Mononuclear cell (primary cell): Measurements from ENCODE around the gene ENTPD1. TPM values are rescaled to one million over a fixed set of nuclear protein-coding genes. Genes with fewer than 3 reads are reported as not detected.

Experiments
- H3K27me3 ChIP-seq: 2 replicates; pipeline ENCODE4 v1.6.0; 2011; ENCODE audit warnings: low read length, control low read depth; ENCODE audit not compliant: insufficient read depth
- H3K4me1 ChIP-seq: 2 replicates; pipeline ENCODE4 v1.5.1; 2011; ENCODE audit warnings: mild to moderate bottlenecking, low read length, control low read depth; ENCODE audit not compliant: insufficient read depth
- H3K4me3 ChIP-seq: 2 replicates; pipeline ENCODE4 v1.5.1; 2011; ENCODE audit warnings: mild to moderate bottlenecking, low read length, moderate library complexity
- H3K9me3 ChIP-seq: 2 replicates; pipeline ENCODE4 v1.5.1; 2011; ENCODE audit warnings: low read depth, mild to moderate bottlenecking, control low read depth, low read length
- total RNA-seq: library from RNA; depleted of rRNA; stranded (reverse); fragments of >200 nt; gene quantifications from one replicate; pipeline ENCODE4 v1.2.3, GENCODE V29; 2012

Gene ENTPD1
- total RNA-seq, 1 donor, result 30.1 TPM

DNA sequence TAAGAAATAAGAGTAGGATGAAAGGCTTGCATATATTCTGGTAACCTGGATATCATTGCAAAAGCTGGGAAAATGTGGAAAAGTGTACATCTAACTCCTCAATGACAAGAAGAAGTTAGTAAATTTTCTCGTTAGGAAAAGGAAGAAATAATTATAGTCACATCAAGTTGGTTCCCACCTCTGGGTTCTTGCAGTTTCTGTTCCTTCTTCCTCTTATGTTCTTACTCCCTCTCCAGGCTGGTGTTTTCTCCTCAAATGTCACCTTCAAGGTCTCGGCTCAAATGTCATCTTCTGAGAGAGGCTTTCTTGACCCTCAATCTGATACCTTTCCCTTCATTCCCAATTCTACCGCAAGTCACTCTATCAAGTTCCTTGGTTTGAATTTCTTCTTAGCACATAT lies 64.4 kb downstream of the ENTPD1 start:
- H3K4me3 ChIP-seq, result no peak overlapping the region
- peaks cover 47% of the 10 kb centered on the region for H3K4me1 ChIP-seq
- no peaks in the 10 kb centered on the region for H3K27me3 ChIP-seq
- H3K9me3 ChIP-seq, result no peaks in the 10 kb centered on the region

DNA sequence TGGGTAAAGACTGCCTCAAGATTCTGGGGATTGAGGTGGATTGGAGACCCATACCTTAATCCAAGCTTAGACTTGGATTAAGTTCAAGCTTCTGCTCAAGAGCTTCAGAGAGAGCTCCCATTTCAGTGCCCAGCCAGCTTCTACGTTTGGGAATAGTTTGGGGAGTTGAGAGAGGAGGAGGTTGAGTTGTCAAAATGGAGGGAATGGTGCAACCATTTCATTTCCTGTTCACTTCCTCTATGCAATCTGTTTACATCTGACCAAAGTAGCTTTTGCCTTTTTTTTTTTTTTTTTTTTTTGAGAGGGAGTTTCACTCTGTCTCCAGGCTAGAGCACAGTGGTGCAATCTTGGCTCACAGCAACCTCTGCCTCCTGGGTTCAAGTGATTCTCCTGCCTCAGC lies 65.8 kb downstream of the ENTPD1 start:
- Histone ChIP-seq H3K4me3 (no peak overlapping the region), H3K27me3 (no peaks in the 10 kb centered on the region), H3K4me1 (peaks cover 43% of the 10 kb centered on the region), H3K9me3 (no peaks in the 10 kb centered on the region)

DNA sequence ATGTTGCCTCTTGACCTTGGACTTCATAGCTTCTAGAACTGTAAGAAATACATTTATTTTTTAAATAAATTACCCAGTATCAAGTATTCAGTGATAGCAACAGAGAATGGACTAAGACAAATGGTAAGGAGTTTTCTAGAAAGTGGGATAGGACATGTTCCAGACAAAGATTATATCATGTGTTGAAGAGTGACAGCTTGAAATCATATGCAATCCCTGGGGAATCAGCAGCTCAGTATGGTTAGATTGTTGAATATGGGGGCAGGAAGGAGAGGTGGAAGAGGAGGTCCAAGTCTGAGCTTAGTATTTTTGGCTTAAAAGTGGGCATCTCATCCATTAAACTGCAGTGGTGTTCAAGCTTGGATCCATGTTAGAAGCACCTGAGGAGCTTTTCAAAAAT lies 74.1 kb downstream of the ENTPD1 start:
- peaks cover 41% of the 10 kb centered on the region for H3K4me1 ChIP-seq
- no peak overlapping the region for H3K4me3 ChIP-seq
- H3K9me3 ChIP-seq, result no peaks in the 10 kb centered on the region
- no peaks in the 10 kb centered on the region for H3K27me3 ChIP-seq

- no peaks in the 10 kb centered on the region for H3K9me3 ChIP-seq
- no peaks in the 10 kb centered on the region for H3K27me3 ChIP-seq
- H3K4me3 ChIP-seq, result no peak overlapping the region
- peaks cover 41% of the 10 kb centered on the region for H3K4me1 ChIP-seq
These were observed 75.1 kb downstream of the ENTPD1 start for GRCh38 chr10:95831076-95831475.

GRCh38 chr10:95831515-95831914 lies 75.6 kb downstream of the ENTPD1 start:
- no peaks in the 10 kb centered on the region for H3K9me3 ChIP-seq
- H3K4me3 ChIP-seq, result no peak overlapping the region
- H3K27me3 ChIP-seq, result no peaks in the 10 kb centered on the region
- H3K4me1 ChIP-seq, result peaks cover 43% of the 10 kb centered on the region

- Histone ChIP-seq H3K4me3 (no peak overlapping the region), H3K4me1 (peaks cover 52% of the 10 kb centered on the region), H3K9me3 (no peaks in the 10 kb centered on the region), H3K27me3 (no peaks in the 10 kb centered on the region)
These were observed 76.5 kb downstream of the ENTPD1 start for GRCh38 chr10:95832216-95833041.

DNA sequence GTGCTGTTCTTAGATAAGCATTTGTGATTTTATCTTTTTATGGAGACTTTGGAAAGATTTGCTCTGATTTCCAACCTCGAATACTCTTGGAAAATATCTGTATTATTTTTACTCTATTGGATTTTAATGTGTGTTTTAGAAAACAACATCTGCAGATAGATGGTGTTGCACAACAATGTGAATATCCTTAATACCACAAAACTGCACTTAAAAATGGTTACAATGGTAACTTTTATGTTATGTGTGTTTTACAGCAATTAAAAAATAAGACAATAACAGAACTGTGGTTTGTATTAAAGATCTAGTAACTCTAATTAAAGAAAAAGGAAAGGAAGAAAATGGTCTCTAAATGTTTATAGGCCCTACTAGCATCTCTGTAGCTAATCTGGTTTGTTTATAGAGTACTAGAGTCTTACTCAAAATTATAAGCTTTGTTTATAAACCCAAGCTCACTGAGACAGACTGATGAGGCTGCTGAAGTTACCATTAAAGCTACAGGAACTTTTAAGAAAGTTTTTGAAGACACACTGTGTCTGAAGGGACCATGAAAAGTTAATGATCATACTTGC lies 77.2 kb downstream of the ENTPD1 start:
- no peaks in the 10 kb centered on the region for H3K9me3 ChIP-seq
- H3K27me3 ChIP-seq, result no peaks in the 10 kb centered on the region
- peaks cover 59% of the 10 kb centered on the region for H3K4me1 ChIP-seq
- no peak overlapping the region for H3K4me3 ChIP-seq

DNA sequence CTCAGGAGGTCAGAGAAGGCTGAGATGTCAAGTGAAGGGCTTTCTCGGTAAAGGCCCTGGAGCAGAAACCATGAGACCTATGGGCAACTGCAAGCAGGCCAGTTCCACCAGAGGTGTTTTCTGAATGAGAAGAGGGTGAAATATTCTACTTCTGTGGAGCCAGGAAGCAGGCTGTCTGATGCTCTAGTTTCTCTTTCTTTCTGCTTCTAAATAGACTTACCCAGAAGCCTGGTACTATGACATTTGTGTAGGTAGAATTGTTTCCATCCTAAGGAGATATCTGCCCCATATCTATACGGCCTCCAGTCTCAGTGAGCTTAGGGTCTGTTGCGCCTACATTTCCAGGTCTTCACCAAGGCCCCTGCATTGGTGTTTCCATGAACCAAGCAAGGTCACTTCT lies 78.4 kb downstream of the ENTPD1 start:
- Histone ChIP-seq H3K27me3 (no peaks in the 10 kb centered on the region), H3K9me3 (no peaks in the 10 kb centered on the region), H3K4me3 (no peak overlapping the region), H3K4me1 (peaks cover 65% of the 10 kb centered on the region)

DNA sequence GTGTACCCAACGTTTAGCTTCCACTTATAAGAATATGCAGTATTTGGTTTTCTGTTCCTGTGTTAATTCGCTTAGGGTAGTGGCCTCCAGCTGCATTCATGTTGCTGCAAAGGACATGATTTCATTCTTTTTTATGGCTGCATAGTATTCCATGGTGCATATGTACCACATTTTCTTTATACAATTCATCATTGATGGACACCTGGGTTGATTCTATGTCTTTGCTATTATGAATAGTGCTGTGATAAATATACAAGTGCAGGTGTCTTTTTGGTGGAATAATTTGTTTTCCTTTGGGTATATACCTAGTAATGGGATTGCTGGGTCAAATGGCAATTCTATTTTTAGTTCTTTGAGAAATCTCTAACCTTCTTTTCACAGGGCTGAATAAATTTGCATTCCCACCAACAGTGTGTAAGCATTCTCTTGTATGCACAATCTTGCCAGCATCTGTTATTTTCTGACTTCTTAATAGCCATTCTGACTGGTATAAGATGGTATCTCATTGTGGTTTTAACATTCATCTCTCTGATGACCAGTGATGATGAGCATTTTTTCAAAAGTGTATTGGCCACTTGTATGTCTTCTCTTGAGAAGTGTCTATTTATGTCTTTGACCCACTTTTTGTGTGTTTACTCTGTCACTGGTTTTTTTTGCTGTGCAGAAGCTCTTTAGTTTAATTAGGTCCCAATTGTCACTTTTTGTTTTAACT lies 79.3 kb downstream of the ENTPD1 start:
- Histone ChIP-seq H3K4me1 (peaks cover 61% of the 10 kb centered on the region), H3K4me3 (no peak overlapping the region), H3K9me3 (no peaks in the 10 kb centered on the region), H3K27me3 (no peaks in the 10 kb centered on the region)

DNA sequence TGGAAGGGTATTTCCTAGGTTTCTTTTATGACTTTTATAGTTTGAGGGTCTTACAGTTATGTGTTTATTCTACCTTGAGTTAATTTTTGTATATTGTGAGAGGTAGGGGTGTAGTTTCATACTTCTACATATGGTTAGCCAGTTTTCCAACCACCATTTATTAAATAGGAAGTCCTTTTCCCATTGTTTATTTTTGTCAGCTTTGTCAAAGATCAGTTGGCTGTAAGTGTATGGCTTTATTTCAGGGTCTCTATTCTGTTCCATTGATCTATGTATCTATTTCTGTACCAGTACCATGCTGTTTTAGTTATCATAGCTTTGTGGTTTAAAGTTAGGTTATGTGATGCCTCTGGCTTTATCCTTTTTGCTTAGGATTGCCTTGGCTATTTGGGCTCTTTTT lies 79.9 kb downstream of the ENTPD1 start:
- H3K9me3 ChIP-seq, result no peaks in the 10 kb centered on the region
- H3K27me3 ChIP-seq, result no peaks in the 10 kb centered on the region
- H3K4me1 ChIP-seq, result peaks cover 63% of the 10 kb centered on the region
- no peak overlapping the region for H3K4me3 ChIP-seq

DNA sequence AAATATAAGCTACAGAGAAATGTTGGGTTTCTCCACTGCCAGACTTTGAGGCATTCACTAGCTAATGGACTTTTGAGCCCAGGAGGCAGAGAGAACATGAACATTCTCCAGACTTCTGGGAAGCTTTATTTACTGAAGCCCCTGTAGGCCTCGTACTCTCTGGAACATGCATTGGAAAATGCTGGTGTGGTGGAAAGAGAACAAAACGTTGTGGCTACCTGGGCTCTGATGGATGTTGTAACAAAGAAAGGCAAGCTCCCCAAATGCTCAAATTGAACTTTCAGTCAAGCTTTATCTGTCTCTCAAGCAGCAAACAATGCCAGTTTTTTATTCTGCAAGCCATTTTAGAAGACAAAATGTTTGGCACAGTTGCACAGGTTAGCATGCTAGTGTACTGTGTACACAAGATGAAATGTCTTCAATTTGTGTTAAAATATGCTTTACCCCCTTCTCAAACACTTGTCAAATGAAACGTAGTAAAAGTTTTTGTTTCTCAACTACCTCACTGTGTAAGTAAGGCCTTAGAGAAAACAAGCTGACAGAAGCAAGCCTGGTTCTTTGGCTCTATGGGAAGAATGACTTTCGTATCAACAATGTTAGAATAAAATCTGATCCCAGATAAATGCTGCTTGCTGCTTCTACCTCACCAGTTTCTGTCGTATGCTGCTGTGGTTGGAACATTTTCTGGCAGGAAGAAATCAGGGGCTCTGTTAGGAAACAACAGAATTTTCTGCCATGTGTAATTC lies 80.8 kb downstream of the ENTPD1 start:
- H3K27me3 ChIP-seq, result no peaks in the 10 kb centered on the region
- H3K4me3 ChIP-seq, result no peak overlapping the region
- H3K4me1 ChIP-seq, result peaks cover 63% of the 10 kb centered on the region
- no peaks in the 10 kb centered on the region for H3K9me3 ChIP-seq

GRCh38 chr10:95837356-95837776 lies 81.4 kb downstream of the ENTPD1 start:
- H3K27me3 ChIP-seq, result no peaks in the 10 kb centered on the region
- H3K4me3 ChIP-seq, result no peak overlapping the region
- peaks cover 63% of the 10 kb centered on the region for H3K4me1 ChIP-seq
- no peaks in the 10 kb centered on the region for H3K9me3 ChIP-seq

GRCh38 chr10:95837783-95838182 lies 81.8 kb downstream of the ENTPD1 start:
- H3K4me1 ChIP-seq, result peaks cover 59% of the 10 kb centered on the region
- no peaks in the 10 kb centered on the region for H3K9me3 ChIP-seq
- H3K27me3 ChIP-seq, result no peaks in the 10 kb centered on the region
- no peak overlapping the region for H3K4me3 ChIP-seq

DNA sequence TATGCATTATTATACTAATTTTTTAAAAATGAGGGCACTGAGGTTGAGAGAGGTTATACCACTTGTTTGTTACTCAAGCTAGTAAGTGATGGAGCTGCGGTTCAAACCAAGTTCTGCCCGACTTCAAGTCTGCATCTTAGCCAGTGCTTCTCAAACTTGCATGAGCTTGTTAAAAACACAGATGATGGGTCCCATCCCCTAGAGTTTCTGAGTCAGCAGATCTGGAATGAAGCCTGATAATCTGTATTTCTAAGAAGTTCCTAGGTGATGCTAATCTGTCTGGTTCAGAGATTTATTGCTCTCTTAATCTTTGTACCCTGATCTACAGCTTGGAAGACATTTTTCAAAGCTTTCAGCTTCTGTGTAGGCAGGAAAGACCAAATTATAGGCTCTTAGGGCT lies 84.2 kb downstream of the ENTPD1 start:
- Histone ChIP-seq H3K4me3 (no peak overlapping the region), H3K9me3 (no peaks in the 10 kb centered on the region), H3K4me1 (peaks cover 48% of the 10 kb centered on the region)

GRCh38 chr10:95840681-95841080 lies 84.7 kb downstream of the ENTPD1 start:
- Histone ChIP-seq H3K4me1 (peaks cover 48% of the 10 kb centered on the region), H3K4me3 (no peak overlapping the region)

More for the DNA sequence above, 84.2 kb downstream of the ENTPD1 start:
- H3K27me3 ChIP-seq, result no peaks in the 10 kb centered on the region

More at GRCh38 chr10:95840681-95841080, 84.7 kb downstream of the ENTPD1 start:
- Histone ChIP-seq H3K27me3 (no peaks in the 10 kb centered on the region), H3K9me3 (no peaks in the 10 kb centered on the region)
